ENCODE measurements around the gene FAM171A1.

DNA sequence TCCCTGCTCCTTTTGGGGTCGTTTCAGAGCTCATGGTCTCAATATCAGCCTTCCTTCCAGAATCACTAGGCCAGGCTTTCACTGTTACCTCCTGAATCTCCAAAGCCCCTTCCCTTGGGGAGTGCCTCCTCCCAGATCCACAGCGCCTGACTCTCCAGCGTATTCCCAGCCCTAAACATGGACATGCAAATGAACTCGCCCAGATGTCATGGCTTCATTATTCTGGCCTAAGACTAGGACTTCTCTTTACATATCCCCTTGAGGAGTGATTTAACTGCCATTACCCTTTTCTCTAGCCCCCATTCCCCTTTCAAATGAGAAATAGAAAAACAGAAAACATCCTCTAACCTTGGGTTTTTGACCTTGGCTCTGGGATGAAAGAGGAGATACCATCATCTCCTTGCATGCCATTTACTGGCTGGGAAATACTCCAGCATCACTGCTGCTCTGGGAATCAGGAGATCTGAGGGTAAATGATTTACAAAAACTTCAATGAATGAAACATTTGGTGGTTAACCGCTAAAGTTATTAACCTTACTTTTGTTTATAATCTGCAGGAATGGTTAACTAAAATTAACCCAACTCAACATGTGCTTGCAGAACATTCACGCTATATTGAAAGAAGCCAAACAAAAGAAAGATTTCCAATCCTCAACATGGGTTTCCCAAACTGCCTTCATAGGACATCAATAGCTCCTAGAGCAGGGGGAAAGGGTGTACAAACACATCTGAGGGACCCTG lies 37.0 kb downstream of the FAM171A1 start:
- TF ChIP-seq POLR2A (IDR thresholded peaks at IDR 0.05): no peak
- TF ChIP-seq, protein P1, sequence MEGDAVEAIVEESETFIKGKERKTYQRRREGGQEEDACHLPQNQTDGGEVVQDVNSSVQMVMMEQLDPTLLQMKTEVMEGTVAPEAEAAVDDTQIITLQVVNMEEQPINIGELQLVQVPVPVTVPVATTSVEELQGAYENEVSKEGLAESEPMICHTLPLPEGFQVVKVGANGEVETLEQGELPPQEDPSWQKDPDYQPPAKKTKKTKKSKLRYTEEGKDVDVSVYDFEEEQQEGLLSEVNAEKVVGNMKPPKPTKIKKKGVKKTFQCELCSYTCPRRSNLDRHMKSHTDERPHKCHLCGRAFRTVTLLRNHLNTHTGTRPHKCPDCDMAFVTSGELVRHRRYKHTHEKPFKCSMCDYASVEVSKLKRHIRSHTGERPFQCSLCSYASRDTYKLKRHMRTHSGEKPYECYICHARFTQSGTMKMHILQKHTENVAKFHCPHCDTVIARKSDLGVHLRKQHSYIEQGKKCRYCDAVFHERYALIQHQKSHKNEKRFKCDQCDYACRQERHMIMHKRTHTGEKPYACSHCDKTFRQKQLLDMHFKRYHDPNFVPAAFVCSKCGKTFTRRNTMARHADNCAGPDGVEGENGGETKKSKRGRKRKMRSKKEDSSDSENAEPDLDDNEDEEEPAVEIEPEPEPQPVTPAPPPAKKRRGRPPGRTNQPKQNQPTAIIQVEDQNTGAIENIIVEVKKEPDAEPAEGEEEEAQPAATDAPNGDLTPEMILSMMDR (IDR thresholded peaks at IDR 0.05): no peak
